Right lobe of liver (tissue), 6 donors: ENCODE data around the gene NFATC4. TPM values are rescaled to one million over a fixed set of nuclear protein-coding genes. Genes with fewer than 3 reads are reported as not detected.
A peak's percentile ranks its signal among the peaks of the same experiment; 100 is the strongest.

Experiments used
- ATAC-seq, 4 donors: fragments of 200-7000 bp; cut with Tn5 transposase; one replicate each; pipeline ENCODE4 v1.9.1; 2020; ENCODE audit warnings: mild to moderate bottlenecking in 4 of 4, moderate library complexity in 4 of 4
- DNase-seq, 3 donors: peaks; one replicate each; pipeline ENCODE4 v3.0.0-alpha.2; 2020
- H3K27ac ChIP-seq, 3 donors: fragments of 200-600 bp; one replicate each; pipeline ENCODE4 v1.8.0; 2022
- H3K27me3 ChIP-seq, 2 donors: fragments of 200-600 bp; one replicate each; pipeline ENCODE4 v1.8.0; 2022
- H3K36me3 ChIP-seq, 4 donors: fragments of 200-600 bp; sonication (generic) in 1 of 4; one replicate each; pipeline versions ENCODE4 v1.5.1 to v1.8.0; 2017 to 2022; ENCODE audit warnings: control low read depth in 1 of 4
- H3K4me1 ChIP-seq, 4 donors: fragments of 200-600 bp; sonication (generic) in 1 of 4; one replicate each; pipeline versions ENCODE4 v1.5.1 to v1.8.0; 2017 to 2022; ENCODE audit warnings: control low read depth in 1 of 4
- H3K4me3 ChIP-seq, 3 donors: fragments of 200-600 bp; one replicate each; pipeline ENCODE4 v1.8.0; 2022
- H3K9me3 ChIP-seq, 4 donors: fragments of 200-600 bp; sonication (generic) in 1 of 4; one replicate each; pipeline versions ENCODE4 v1.5.1 to v1.8.0; 2017 to 2022; ENCODE audit warnings: control low read depth in 1 of 4
- CTCF ChIP-seq, 4 donors: fragments of 200-600 bp in 3 of 4; fragments of 450-650 bp in 1 of 4; IDR thresholded peaks; one replicate each; pipeline versions ENCODE4 v1.5.1 to v1.8.0; 2016 to 2022; ENCODE audit warnings: antibody characterized with exemption in 4 of 4, mild to moderate bottlenecking in 2 of 4
- POLR2A ChIP-seq: fragments of 450-650 bp; IDR thresholded peaks from one replicate; pipeline ENCODE4 v1.6.1; 2017; ENCODE audit warnings: antibody characterized with exemption, mild to moderate bottlenecking
- WGBS: methylation state at CpG from one replicate; pipeline ENCODE4 v1.1.6; 2018; ENCODE audit warnings: low coverage, low lambda C conversion rate; ENCODE audit not compliant: insufficient coverage; ENCODE audit errors: missing lambda C conversion rate; 5-methylcytosine and 5-hydroxymethylcytosine counted together
- intact Hi-C, 2 donors: fragments of 100-400 bp; cut with DNase I; formaldehyde crosslinking; loops; one replicate each; pipeline versions ENCODE4 v1.11.2 to v1.14.1; 2022
- total RNA-seq, 6 experiments: library from RNA; depleted of rRNA in 2 of 6; stranded (reverse); fragments of >200 nt in 2 of 6; fragmentation: NEBNext Ultra II Directional in 3 of 6; extraction: Animal tissue kit (Norgen Biotek cat#: 25700) in 3 of 6; gene quantifications; one replicate each; pipeline versions ENCODE4 v1.1.0 to v1.2.4, GENCODE V29; 2016 to 2023
- donor health status: DM: no; HTN: yes; CAD: no.
- donor health status: DM: no; HTN: no; CAD: no.
- donor health status: DM: no; HTN: no; CAD: no.
- donor health status: DM: no; HTN: yes; CAD: no.
- donor health status: DM: no; HTN: yes; CAD: no.

The NFATC4 gene
- total RNA-seq, 6 experiments from 2014 or later, result 1.0 to 3.7 (median 2.0) TPM

GRCh38 chr14:24332268-24332993 is 35.6 kb upstream of the NFATC4 start:
- Histone ChIP-seq H3K27ac (no peak overlapping the region), H3K36me3 (no peaks in the 10 kb centered on the region), H3K4me1 (peaks cover 0 to 24% (median 8%) of the 10 kb centered on the region in 4 donors), H3K9me3 (no peaks in the 10 kb centered on the region), H3K4me3 (peak overlapping the region; percentile 3 to 31 (median 21)), H3K27me3 (no peaks in the 10 kb centered on the region)
- intact Hi-C loops, result loop anchor here (5.0 kb wide), 2 partner anchors 100 to 105 kb away; no protein-coding TSS in a partner anchor
- DNase-seq (peak; percentile 71 to 78 (median 73)), ATAC-seq (peak; percentile 73 to 80 (median 78))
- peak; percentile 56 to 68 (median 64) for TF ChIP-seq CTCF (IDR thresholded peaks at IDR 0.05)
- TF ChIP-seq POLR2A, result no peak
- WGBS, result 3% methylated on average over 33 of the region's 56 CpGs

- peak within 1 kb of the TSS; percentile 23 to 39 (median 34) for H3K4me3 ChIP-seq
- 10% methylated on average over 32 of the region's 65 CpGs for WGBS
- peak within 1 kb of the TSS in 1 of 3 donors; percentile 37 for H3K27ac ChIP-seq
- H3K36me3 ChIP-seq, result no peaks in the 10 kb centered on the region
- H3K9me3 ChIP-seq, result no peaks in the 10 kb centered on the region
- peaks cover 0 to 30% (median 8%) of the 10 kb centered on the region in 4 donors for H3K4me1 ChIP-seq
- ATAC-seq, result peak; percentile 6 to 24 (median 16)
- TF ChIP-seq POLR2A (no peak), CTCF (IDR thresholded peaks at IDR 0.05) (no peak)
- no peaks in the 10 kb centered on the region for H3K27me3 ChIP-seq
- intact Hi-C loops, result loop anchor here (5.0 kb wide), 2 partner anchors 98 to 103 kb away; no protein-coding TSS in a partner anchor
- peak in 1 of 3 donors; percentile 66 for DNase-seq
These were observed 33.3 kb upstream of the NFATC4 start, which contains the start of gene ADCY4 for GRCh38 chr14:24334431-24335291. TSS of gene ADCY4 (minus strand) at chr14:24335071. CDS start at chr14:24334652, 419 bp downstream.

GRCh38 chr14:24335461-24336171 is 32.4 kb upstream of the NFATC4 start:
- Histone ChIP-seq H3K9me3 (no peaks in the 10 kb centered on the region), H3K4me3 (no peak overlapping the region), H3K36me3 (no peaks in the 10 kb centered on the region), H3K4me1 (peaks cover 0 to 30% (median 8%) of the 10 kb centered on the region in 4 donors), H3K27me3 (no peaks in the 10 kb centered on the region), H3K27ac (no peak overlapping the region)
- TF ChIP-seq POLR2A (no peak), CTCF (IDR thresholded peaks at IDR 0.05) (no peak)
- ATAC-seq, result no peak
- 59% methylated on average over 4 of the region's 12 CpGs for WGBS
- no peak for DNase-seq
- intact Hi-C loops, result no loop called here

- H3K9me3 ChIP-seq, result no peaks in the 10 kb centered on the region
- no peak overlapping the region for H3K27ac ChIP-seq
- peaks cover 0 to 29% (median 8%) of the 10 kb centered on the region in 4 donors for H3K4me1 ChIP-seq
- 38% methylated on average over 2 of the region's 7 CpGs for WGBS
- intact Hi-C loops, result no loop called here
- ATAC-seq (no peak), DNase-seq (no peak)
- no peak overlapping the region for H3K4me3 ChIP-seq
- no peaks in the 10 kb centered on the region for H3K36me3 ChIP-seq
- no peak for TF ChIP-seq CTCF (IDR thresholded peaks at IDR 0.05)
- TF ChIP-seq POLR2A, result no peak
- no peaks in the 10 kb centered on the region for H3K27me3 ChIP-seq
These were observed 30.7 kb upstream of the NFATC4 start for GRCh38 chr14:24337144-24337823.
